Peyer's patch (tissue), 4 donors: ENCODE measurements around the gene EHD1. TPM values are rescaled to one million over a fixed set of nuclear protein-coding genes. Genes with fewer than 3 reads are reported as not detected.

ENCODE experiments used
- DNase-seq, 3 donors: peaks; one replicate each; pipeline ENCODE4 v3.0.0-alpha.2; 2017 to 2019
- H3K27ac ChIP-seq, 4 donors: fragments of 200-600 bp; sonication (generic); one replicate each; pipeline ENCODE4 v1.5.1; 2016 to 2019
- H3K27me3 ChIP-seq, 2 donors: fragments of 200-600 bp; sonication (generic); one replicate each; pipeline ENCODE4 v1.5.1; 2019
- H3K36me3 ChIP-seq, 3 donors: fragments of 200-600 bp; sonication (generic); one replicate each; pipeline ENCODE4 v1.5.1; 2016 to 2019
- H3K4me1 ChIP-seq, 4 donors: fragments of 200-600 bp; sonication (generic); one replicate each; pipeline ENCODE4 v1.5.1; 2016 to 2019
- H3K4me3 ChIP-seq, 4 donors: fragments of 200-600 bp; sonication (generic); 1 replicate in 3 of 4; 2 replicates in 1 of 4; pipeline ENCODE4 v1.5.1; 2016 to 2019; ENCODE audit warnings: mild to moderate bottlenecking in 1 of 4
- H3K9me3 ChIP-seq, 4 donors: fragments of 200-600 bp; sonication (generic); one replicate each; pipeline ENCODE4 v1.5.1; 2016 to 2019; ENCODE audit warnings: mild to moderate bottlenecking in 1 of 4
- POLR2A ChIP-seq, 2 donors: fragments of 450-650 bp; IDR thresholded peaks; one replicate each; pipeline ENCODE4 v1.5.1; 2017; ENCODE audit warnings: antibody characterized with exemption in 2 of 2, mild to moderate bottlenecking in 2 of 2, moderate library complexity in 2 of 2
- total RNA-seq, 4 donors: library from RNA; depleted of rRNA; stranded (reverse); fragments of >200 nt; gene quantifications; one replicate each; pipeline ENCODE4 v1.1.0, GENCODE V29; 2016
- TF ChIP-seq, protein P1 (sequence below), 6 experiments: fragments of 450-650 bp in 4 of 6; fragments of 200-600 bp in 2 of 6; sonication (generic) in 1 of 6; IDR thresholded peaks; one replicate each; pipeline ENCODE4 v1.5.1; 2017 to 2019; ENCODE audit warnings: antibody characterized with exemption in 6 of 6, mild to moderate bottlenecking in 3 of 6, moderate library complexity in 1 of 6

The EHD1 gene
- total RNA-seq, 4 donors from 2014 or later = 56.2 to 185 (median 98.6) TPM

GRCh38 chr11:64839335-64839734 lies 39.1 kb downstream of the EHD1 start:
- Histone ChIP-seq H3K4me1 (peaks cover 0 to 9% (median 1%) of the 10 kb centered on the region in 4 donors), H3K27me3 (no peaks in the 10 kb centered on the region), H3K36me3 (peaks cover 0 to 48% (median 0%) of the 10 kb centered on the region in 3 donors), H3K27ac (no peak overlapping the region), H3K9me3 (no peaks in the 10 kb centered on the region), H3K4me3 (no peak overlapping the region)
- TF ChIP-seq, protein P1, sequence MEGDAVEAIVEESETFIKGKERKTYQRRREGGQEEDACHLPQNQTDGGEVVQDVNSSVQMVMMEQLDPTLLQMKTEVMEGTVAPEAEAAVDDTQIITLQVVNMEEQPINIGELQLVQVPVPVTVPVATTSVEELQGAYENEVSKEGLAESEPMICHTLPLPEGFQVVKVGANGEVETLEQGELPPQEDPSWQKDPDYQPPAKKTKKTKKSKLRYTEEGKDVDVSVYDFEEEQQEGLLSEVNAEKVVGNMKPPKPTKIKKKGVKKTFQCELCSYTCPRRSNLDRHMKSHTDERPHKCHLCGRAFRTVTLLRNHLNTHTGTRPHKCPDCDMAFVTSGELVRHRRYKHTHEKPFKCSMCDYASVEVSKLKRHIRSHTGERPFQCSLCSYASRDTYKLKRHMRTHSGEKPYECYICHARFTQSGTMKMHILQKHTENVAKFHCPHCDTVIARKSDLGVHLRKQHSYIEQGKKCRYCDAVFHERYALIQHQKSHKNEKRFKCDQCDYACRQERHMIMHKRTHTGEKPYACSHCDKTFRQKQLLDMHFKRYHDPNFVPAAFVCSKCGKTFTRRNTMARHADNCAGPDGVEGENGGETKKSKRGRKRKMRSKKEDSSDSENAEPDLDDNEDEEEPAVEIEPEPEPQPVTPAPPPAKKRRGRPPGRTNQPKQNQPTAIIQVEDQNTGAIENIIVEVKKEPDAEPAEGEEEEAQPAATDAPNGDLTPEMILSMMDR (IDR thresholded peaks at IDR 0.05) = no peak
- TF ChIP-seq POLR2A (IDR thresholded peaks at IDR 0.05) = no peak
- DNase-seq = no peak

GRCh38 chr11:64838600-64839334 lies 39.7 kb downstream of the EHD1 start:
- TF ChIP-seq POLR2A (IDR thresholded peaks at IDR 0.05) = no peak
- TF ChIP-seq, protein P1 (IDR thresholded peaks at IDR 0.05) = no peak
- no peaks in the 10 kb centered on the region for H3K9me3 ChIP-seq
- H3K4me1 ChIP-seq = peaks cover 0 to 3% (median 1%) of the 10 kb centered on the region in 4 donors
- no peak overlapping the region for H3K4me3 ChIP-seq
- H3K27me3 ChIP-seq = no peaks in the 10 kb centered on the region
- H3K36me3 ChIP-seq = peaks cover 0 to 54% (median 0%) of the 10 kb centered on the region in 3 donors
- no peak for DNase-seq
- H3K27ac ChIP-seq = no peak overlapping the region

DNA sequence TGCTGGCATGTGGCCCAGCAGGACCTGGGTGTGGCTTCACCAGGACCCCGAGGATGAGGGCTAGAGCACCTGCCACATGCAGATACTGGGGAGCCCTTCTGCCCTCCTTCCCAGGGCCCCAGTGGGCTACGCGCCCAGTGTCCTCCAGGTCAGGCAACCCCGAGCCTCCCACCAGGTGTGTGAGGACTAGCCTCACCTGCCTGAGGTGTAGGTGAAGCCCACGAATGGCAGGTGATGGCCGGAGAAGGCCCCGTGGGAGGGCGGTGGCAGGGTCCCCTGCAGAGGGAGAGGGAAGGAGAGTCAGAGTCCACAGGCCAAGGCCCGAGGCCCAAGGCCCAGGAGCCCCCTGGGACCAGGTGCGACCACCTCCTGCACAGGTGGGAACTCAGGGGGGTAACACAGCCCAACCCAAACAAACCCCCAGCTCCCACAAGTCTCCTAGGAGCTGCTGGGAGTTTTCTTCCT lies 40.5 kb downstream of the EHD1 start:
- H3K36me3 ChIP-seq = peaks cover 0 to 63% (median 0%) of the 10 kb centered on the region in 3 donors
- no peak for DNase-seq

GRCh38 chr11:64836448-64837072 lies 41.9 kb downstream of the EHD1 start:
- no peak overlapping the region for H3K27ac ChIP-seq
- no peak for DNase-seq
- no peak overlapping the region for H3K4me3 ChIP-seq
- no peak for TF ChIP-seq POLR2A (IDR thresholded peaks at IDR 0.05)
- TF ChIP-seq, protein P1 (IDR thresholded peaks at IDR 0.05) = no peak
- no peaks in the 10 kb centered on the region for H3K4me1 ChIP-seq
- H3K27me3 ChIP-seq = no peaks in the 10 kb centered on the region
- H3K36me3 ChIP-seq = peaks cover 0 to 71% (median 0%) of the 10 kb centered on the region in 3 donors
- no peaks in the 10 kb centered on the region for H3K9me3 ChIP-seq

More for the DNA sequence above, 40.5 kb downstream of the EHD1 start:
- no peaks in the 10 kb centered on the region for H3K9me3 ChIP-seq
- peaks cover 0 to 3% (median 0%) of the 10 kb centered on the region in 4 donors for H3K4me1 ChIP-seq
- H3K27me3 ChIP-seq = no peaks in the 10 kb centered on the region
- TF ChIP-seq POLR2A (IDR thresholded peaks at IDR 0.05) = no peak
- TF ChIP-seq, protein P1 (IDR thresholded peaks at IDR 0.05) = no peak
- no peak overlapping the region for H3K27ac ChIP-seq
- no peak overlapping the region for H3K4me3 ChIP-seq

- Histone ChIP-seq H3K9me3 (no peaks in the 10 kb centered on the region), H3K4me3 (no peak overlapping the region), H3K36me3 (peaks cover 0 to 73% (median 0%) of the 10 kb centered on the region in 3 donors), H3K27ac (no peak overlapping the region), H3K27me3 (no peaks in the 10 kb centered on the region), H3K4me1 (no peaks in the 10 kb centered on the region)
- DNase-seq = no peak
- TF ChIP-seq, protein P1 (IDR thresholded peaks at IDR 0.05) = no peak
- TF ChIP-seq POLR2A (IDR thresholded peaks at IDR 0.05) = no peak
Measured at GRCh38 chr11:64835616-64836447, 42.6 kb downstream of the EHD1 start.
